ENCODE measurements around the gene PWWP2A.
A peak's percentile ranks its signal among the peaks of the same experiment; 100 is the strongest.
"Not testable (repeated sequence)": the region's sequence is repeated elsewhere in the genome, so short reads cannot be mapped to it uniquely, and the experiment has no call there.

The PWWP2A gene

DNA sequence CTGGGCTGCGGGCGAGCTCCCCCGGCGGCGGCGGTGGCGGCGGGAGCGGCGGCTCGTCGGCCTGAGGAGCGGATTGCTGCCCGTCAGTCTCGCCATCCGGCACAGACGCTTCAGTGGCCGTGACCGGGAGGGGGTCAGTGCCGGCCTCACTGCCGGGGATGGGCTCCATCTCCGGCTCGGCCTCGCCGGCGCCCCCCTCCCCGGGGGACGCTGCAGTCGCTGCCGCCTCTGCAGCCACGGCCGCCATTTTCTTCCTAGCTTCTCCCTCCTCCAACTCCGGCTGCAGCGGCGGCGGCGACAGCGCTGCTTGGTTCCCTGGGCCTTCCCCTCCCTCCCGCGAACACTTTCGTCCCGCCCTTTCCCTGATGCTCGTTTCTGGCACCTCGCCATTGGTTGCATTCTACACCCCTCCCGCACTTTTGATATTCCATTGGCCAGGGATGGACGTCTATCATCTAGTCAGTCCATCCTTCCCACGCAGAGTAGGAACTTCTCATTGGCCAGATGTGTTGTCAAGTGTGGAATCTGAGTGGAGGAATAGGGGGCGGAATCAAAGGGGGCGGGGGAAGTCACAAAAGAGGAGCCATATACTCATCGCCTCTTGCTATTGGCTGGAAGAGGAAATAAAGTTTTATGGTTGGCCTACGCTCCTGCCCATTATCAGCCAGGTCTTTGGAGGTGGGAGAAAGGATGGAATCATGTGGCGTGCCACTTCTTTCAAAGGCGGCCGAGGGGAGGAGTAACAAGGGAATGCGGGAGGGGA is at the start of gene PWWP2A:
PWWP2A (minus strand) TSS at position 309 of the 763 bp plus-strand sequence; CDS start at position 247, 62 bp downstream.
- peak; percentile 95 for DNase-seq

GRCh38 chr5:160167624-160168165 is 48.4 kb upstream of the PWWP2A start:
- no peak for DNase-seq

GRCh38 chr5:160166973-160167623 is 47.8 kb upstream of the PWWP2A start:
- no peak for DNase-seq

DNA sequence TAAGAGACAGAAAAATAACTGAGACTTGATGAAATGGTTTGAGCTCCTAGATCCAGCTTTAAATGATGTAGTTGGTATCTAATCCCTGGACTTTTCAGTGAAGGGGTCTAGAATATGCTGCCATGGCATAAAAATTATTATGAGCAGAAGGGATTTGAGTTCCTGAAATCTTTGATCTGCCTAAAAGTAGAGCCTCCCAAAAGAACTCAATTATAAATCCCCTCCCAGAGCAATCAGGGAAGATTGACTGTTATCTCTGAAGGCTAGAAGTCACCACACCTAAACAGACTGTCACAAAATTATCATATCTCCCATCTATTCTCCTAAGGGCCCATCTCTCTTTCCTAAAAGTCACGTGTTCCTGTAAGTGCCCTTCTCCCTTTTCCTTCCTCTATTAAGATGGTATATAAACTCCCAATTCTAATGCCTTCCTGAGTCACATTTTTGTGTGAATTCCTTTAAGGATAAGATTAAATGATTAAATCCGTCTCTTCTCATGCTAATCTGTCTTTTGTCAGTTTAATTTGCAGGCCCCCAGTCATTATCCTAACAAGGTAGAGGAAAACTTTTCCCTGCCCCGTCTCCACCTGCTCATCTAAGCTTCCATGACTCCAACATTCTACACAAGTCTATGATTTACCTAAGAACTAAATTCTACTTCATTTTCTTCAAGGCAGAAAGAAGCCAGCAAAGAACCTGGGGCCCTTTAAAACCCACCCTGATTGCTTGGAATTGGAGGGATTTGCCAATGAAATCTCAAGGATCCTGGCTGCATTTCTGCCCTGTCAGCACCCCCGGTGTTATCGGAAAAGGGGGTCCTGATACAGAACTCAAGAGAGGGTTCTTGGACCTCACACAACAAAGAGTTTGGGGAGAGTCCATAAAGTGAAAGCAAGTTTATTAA is 47.1 kb upstream of the PWWP2A start:
- DNase-seq = no peak

GRCh38 chr5:160165137-160166068 is 46.2 kb upstream of the PWWP2A start:
- no peak for DNase-seq

- DNase-seq = no peak
Measured at GRCh38 chr5:160162910-160163309, 43.7 kb upstream of the PWWP2A start.

DNA sequence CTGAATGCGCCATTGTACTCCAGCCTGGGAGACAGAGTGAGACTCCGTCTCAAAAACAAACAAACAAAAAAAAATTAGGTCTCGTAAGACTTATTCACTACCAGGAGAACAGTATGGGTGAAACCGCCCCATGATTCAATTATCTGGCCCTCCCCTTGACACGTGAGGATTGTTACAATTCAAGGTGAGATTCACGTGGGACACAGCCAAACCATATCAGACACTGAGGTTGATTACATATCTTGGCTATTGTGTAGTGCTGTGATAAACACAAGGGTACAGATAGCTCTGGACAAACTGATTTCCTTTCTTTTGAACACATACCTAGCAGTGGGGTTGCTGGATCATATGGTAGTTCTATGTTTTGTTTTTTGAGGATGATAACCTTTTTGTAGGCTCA is 42.4 kb upstream of the PWWP2A start:
- DNase-seq = no peak

DNA sequence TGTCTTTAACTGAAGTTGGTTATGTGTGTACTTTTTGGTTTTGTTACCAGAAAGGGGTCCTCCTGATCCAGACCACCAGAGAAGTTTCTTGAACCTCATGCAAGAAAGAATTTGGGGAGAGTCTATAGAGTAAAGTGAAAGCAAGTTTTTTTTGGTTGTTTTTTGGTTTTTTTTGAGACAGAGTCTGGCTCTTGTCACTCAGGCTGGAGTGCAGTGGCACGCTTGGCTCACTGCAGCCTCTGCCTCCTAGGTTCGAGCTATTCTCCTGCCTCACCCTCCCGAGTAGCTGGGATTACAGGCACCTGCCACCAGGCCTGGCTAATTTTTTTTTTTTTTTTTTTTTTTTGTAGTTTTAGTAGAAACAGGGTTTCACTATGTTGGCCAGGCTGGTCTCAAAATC is 41.6 kb upstream of the PWWP2A start:
- not testable (repeated sequence) for DNase-seq

DNA sequence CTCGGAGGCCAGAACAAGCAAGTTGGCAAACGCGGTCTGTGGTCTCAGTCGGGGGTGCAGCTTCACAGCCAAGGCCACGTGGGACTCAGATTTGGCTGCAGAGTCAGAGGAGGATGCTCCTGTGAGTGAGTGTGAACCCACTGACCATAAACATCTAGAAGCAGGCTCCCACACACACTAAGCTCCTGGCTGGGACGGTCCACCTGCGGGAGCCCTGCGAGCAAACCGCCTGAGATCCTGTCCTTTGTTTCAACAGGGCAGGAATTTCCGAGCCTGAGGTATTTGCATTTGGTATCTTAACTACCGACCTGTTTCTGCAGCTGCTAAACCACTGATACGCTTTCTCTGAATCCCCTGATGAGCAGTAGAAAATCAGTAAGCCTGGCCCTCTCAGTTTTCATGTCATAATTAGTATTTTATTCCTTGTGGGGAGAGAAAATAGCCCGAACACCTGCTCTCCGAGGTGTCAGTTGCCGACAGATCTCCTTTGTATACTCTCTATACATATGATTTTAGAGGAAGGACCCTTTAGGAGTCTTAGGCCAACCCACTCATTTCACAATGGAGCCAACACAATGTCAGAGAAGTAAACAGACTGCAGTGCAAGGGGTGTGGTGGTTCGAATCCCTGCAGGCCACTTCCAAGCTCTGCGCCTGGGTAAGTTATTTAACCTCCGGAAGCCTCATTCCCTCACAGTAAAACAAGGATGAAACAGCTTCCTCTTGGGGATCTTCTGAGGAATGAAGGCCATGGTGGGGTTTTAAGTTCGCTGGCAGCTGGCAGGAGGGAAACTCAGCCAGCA is 40.9 kb upstream of the PWWP2A start:
- no peak for DNase-seq

- DNase-seq = no peak
Measured at GRCh38 chr5:160158087-160158486, 38.8 kb upstream of the PWWP2A start.

- DNase-seq = no peak
Measured at GRCh38 chr5:160155017-160155750, 35.9 kb upstream of the PWWP2A start.

DNA sequence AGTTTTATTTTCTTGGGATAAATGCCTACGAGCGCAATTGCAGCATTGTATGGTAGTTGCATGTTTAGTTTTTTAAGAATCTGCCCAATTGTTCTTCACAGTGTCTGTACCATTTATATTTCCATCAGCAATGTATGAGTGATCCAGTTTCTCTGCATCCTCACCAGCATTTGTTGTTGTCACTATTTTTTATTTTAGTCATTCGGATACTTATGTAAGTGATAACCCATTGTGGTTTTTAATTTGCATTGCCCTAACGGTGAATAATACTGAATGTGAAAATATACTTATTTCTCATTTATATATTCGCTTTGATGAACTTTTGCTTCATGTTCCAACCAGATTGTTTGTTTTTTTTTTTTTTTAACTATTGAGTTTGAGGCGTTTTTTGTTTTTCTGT is 33.7 kb upstream of the PWWP2A start:
- DNase-seq = no peak

GRCh38 chr5:160152287-160152686 is 33.0 kb upstream of the PWWP2A start:
- DNase-seq = no peak

- DNase-seq = no peak
Measured at GRCh38 chr5:160151017-160151416, 31.8 kb upstream of the PWWP2A start.

DNA sequence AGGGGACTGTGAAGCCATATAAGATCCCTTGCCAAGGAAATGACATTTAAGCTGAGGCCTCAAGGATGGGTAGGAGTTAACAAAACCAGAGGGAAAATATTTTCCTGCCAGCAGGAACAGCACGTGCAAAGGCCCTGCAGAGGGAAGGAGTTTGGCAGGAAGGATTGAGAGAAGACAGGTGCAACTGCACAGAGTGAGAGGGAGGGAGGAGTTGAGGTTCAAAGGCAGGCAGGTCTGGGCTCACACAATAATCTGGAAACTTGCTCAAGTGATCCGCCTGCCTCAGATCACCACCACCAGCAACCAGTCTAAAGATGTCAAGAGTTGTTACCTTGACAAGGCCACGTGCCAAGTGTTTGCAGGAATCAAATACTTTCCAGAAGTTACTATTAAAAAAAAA is 31.1 kb upstream of the PWWP2A start:
- DNase-seq = no peak

- DNase-seq = not testable (repeated sequence)
Measured at GRCh38 chr5:160144436-160144835, 25.2 kb upstream of the PWWP2A start.

DNA sequence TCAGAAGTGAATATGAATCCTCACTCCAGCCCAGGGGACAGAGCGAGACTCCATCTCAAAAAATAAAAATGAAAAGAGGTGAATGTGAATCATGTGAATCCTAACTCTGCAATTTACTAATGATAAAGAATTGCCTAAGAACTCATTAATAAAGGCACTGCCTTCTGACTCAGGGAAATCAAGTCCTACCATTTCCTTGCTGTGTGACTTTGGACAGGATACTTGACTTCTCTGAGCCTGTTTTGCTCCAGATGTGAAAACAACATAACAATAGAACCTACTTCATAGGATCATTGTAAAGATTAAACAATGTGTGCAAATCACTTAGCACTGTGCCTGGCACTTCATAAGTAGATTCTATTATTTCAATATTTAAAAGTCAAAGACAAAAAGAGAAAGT is 15.1 kb upstream of the PWWP2A start:
- no peak for DNase-seq

DNA sequence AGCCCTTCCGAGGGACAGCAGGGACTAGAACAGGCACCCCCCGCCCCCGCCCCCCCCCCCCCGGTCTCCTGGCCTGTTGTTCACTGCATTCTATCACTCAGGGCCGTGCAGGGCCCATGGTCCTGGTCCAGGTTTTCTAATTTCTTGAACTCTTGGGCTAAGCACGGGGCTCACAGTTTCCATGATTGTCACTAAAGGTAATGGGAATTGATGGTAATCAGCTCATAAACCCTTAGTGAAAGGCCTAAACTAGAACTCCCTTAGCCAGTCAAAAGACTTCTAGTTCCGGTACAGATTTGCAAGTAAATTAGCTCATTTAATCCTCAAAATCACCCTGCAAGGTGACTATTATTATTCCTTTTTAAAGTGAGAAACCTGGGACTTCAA is 14.7 kb upstream of the PWWP2A start:
- no peak for DNase-seq

DNA sequence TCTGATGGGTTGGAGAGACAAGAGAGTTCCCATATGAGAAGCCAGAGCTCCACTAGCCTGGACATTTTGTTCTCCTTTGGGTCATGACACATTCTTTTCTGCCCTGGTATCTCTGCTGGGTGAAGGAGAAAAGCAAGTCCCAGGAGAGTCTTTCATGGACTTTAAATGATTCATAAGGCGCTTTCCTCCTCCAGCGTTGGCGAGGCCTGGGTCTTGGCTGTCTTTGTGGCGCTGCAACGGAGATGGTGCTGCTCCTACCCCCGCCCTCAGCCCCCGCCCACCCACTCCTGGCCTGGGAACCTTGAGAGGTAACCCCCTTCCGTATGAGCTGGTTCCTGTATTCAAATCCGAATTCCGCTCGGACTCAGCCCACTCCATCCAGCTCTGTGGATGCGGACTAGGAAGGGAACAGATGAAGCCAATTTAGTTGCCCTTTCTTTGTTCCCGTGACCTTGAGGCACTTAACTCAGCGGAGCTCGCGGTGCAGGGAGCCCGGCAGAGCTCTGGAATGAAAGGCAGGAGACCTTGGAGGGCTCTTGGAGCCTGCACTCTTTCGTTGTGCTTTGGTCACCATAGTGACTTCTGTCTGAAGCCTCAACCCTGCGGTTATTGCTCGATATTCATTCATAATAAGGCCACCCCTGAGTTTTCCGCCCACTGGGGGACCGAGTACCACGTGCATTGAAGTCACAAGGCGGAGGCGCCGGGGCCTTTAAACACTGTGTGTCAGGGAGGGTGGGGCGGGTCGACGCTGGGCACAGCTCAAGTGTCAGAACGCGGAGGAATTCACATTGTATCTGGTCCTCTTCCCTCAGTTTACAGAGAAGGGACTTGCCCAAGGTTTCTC is 14.0 kb upstream of the PWWP2A start:
- DNase-seq = no peak

GRCh38 chr5:160129841-160130240 is 10.6 kb upstream of the PWWP2A start:
- DNase-seq = no peak
